Ascending aorta (tissue), 1 donor: Measurements from ENCODE around the gene HOXA2. TPM values are rescaled to one million over a fixed set of nuclear protein-coding genes. Genes with fewer than 3 reads are reported as not detected.

ENCODE experiments used
- total RNA-seq: library from RNA; depleted of rRNA; stranded (reverse); fragments of >200 nt; gene quantifications from one replicate; pipeline ENCODE4 v1.1.0, GENCODE V29; 2016

Gene HOXA2
- total RNA-seq, 1 donor from 2014 or later: 36.5 TPM

Other genes starting within 250 kb of the HOXA2 start
- gene SKAP2, start 238.1 kb downstream of the HOXA2 start, total RNA-seq: 50.2 TPM
- not detected for gene HOXA1, start 6.7 kb downstream of the HOXA2 start, total RNA-seq
- gene HOXA4, start 28.1 kb upstream of the HOXA2 start, total RNA-seq: 2.1 TPM
- 22.0 TPM for gene HOXA5, start 41.0 kb upstream of the HOXA2 start, total RNA-seq
- gene HOXA6, start 45.1 kb upstream of the HOXA2 start, total RNA-seq: 15.3 TPM
- gene HOXA3, start 49.9 kb upstream of the HOXA2 start, total RNA-seq: 14.4 TPM
- gene HOXA7, start 54.0 kb upstream of the HOXA2 start, total RNA-seq: 12.0 TPM
- gene HOXA9, start 62.9 kb upstream of the HOXA2 start, total RNA-seq: not detected
- not detected for gene HOXA10, start 71.6 kb upstream of the HOXA2 start, total RNA-seq
- gene HOXA11, start 82.5 kb upstream of the HOXA2 start, total RNA-seq: not detected
- not detected for gene HOXA13, start 97.4 kb upstream of the HOXA2 start, total RNA-seq
- gene EVX1, start 140.1 kb upstream of the HOXA2 start, total RNA-seq: not detected